HPDE6-E6E7 (cell line): ENCODE measurements around the gene FLII.
"Not testable (repeated sequence)": the region's sequence is repeated elsewhere in the genome, so short reads cannot be mapped to it uniquely, and the experiment has no call there.

Experiments
- DNase-seq: peaks from one replicate; pipeline ENCODE4 v3.0.0; 2011; ENCODE audit warnings: missing footprints; ENCODE audit errors: extremely low spot score

FLII gene

DNA sequence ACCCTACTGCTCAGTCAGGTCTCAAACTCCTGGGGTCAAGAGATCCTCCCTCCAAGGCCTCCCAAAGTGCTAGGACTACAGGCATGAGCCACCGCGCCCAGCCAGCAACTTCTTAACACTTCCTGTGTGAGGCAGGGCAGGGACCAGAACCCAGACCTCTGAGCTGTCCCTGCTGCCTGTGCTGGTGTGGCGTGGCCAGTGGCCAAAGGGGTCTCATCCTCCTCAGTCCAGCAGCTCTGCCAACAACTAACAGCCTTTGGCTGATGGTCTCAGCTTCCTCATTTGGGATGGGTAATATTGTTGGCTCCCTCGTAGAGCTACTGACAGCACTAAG lies 34.5 kb downstream of the FLII start:
- DNase-seq: no peak

DNA sequence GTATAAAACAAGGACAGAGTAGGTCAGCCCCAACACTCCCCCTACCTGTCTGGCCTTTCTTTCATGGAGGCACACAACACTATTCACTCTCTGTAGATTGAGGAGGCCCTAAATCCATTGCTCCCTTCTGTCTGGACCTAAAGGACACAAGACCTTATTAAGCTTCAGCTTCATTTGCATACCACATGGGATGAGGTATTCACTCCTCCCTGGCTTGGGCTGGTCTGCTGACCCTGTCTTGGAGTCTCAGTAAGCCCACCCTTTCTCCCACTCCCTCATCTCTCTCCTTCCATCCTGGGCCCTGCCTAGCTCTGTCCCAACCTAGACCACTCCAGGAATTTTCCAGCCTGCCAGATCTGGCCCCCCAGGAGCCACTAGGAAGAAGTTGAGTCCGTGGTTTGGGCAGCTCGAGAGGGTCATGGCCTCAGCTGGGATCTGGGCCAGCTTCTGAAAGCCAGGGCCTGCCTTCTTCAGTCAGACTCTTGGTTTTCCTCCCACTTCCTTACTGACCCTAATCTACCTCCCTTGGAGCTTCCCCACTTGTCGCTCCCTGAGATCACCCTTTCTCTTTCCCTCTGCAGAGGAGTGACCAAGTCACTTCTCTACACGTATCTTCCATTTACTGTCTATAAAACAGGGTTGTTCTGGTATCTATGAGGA lies 39.7 kb downstream of the FLII start:
- DNase-seq: no peak

DNA sequence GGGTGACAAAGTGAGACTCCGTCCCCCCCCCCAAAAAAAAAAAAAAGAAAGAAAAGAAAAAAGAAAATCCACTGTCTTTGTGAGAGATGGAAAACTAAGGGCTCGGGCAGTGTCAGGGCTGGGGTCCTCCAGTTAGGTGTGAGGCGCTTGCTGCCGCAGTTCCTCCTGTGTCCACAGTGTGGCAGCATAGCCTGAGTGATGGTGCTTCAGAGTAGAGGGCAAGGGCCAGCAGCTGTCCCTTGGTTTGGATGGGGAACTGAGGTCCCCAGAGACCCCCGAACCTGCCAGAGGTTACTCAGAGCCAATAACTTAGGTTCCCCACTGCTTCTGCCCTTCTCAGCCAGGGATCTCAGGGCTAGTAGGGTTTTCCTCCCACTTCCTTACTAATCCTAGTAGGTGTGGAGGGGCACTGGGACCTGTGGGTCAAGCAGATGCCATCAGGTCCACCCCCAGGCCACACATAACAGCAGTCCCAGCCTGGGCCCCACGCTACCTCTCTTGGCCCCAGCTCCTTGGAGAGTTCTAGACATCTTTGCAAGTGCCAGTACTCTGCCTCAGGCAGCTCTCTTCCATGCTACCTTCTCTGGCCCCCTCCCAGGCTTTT lies 41.0 kb downstream of the FLII start:
- DNase-seq: peak; percentile 83

DNA sequence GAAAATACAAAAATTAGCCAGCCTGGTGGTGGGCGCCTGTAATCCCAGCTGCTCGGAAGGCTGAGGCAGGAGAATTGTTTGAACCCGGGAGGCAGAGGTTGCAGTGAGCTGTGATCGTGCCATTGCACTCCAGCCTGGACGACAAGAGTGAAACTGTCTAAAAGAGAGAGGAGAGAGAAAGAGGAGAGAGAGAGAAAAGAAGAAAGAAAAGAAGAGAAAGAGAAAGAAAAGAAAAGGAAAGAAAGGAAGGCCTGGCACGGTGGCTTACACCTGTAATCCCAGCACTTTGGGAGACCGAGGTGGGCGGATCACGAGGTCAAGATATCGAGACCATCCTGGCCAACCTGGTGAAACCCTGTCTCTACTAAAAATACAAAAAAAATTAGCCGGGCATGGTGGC lies 41.6 kb downstream of the FLII start:
- not testable (repeated sequence) for DNase-seq

DNA sequence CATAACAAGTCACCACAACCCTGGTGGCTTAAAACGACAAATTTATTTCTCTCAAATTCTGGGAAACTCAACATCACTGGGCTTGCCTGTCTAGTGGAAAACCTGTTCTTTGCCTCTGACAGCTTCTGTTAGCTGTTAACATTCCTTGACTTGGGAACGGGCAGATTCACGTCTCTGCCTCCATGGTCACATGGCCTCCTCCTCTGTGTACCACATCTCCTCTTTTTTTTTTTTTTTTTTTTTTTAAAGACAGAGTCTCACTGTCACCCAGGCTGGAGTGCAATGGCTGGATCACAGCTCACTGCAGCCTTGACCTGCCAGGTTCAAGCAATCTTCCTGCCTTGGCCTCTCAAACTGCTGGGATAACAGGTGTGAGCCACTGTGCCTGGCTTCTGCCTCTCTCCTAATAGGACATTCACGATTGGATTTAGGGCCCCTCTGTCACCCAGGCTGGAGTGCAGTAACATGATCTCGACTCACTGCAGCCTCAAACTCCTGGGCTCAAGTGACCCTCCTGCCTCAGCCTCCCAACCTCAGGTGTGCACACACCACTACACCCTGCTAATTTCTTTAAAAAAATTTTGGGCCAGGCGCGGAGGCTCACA lies 44.8 kb downstream of the FLII start:
- DNase-seq: no peak

DNA sequence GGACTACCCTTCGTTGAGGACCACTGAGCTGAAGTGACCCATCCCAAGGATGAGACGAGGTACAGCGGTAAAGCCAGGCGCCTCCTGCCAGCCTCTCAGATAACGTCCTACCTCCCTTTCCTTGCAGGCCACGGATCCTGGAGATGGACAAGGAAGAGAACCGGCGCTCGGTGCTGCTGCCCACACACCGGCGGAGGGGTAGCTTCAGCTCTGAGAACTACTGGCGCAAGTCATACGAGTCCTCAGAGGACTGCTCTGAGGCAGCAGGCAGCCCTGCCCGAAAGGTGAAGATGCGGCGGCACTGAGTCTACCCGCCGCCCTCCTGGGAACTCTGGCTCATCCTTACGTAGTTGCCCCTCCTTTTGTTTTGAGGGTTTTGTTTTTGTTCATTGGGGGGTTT lies 50.4 kb downstream of the FLII start:
- no peak for DNase-seq

DNA sequence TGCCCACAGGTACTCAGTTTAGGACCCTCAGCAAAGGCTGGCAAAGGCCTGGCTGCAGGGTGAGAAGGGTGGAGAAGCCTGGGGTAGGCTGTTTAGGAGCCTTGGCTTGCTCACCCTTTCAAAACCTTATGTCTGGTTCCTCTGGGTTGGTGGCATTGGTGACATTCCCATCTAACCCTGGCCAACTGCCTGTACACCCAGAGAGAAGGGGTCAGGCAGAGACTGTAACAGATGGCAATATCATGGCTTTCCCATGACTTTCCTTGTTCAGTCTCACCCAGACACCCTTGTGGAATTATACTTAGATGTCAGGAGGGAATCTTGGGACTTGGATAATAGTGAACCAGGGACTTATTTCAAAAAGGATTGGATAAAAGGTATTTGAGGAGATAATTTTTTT lies 51.6 kb downstream of the FLII start:
- DNase-seq: no peak

DNA sequence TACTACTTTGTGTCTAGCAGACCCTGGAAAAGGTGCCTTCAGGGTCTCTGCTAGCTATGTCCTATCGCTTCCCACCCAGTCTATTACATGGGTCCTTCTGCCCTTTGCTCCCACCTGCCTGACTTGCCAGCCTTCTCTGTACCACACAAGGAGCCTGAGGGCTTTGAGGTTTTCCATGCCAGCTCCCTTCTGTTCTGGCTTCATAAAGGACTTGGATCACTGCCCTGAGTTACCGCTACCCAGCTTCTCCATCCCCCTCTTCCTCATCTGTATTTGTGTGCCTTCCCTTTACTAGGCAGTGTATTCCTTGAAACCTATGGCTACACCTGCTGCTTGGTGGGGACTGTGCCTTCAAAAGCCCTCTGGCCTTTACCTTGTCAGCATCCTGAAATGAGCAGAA lies 52.7 kb downstream of the FLII start:
- DNase-seq: no peak

DNA sequence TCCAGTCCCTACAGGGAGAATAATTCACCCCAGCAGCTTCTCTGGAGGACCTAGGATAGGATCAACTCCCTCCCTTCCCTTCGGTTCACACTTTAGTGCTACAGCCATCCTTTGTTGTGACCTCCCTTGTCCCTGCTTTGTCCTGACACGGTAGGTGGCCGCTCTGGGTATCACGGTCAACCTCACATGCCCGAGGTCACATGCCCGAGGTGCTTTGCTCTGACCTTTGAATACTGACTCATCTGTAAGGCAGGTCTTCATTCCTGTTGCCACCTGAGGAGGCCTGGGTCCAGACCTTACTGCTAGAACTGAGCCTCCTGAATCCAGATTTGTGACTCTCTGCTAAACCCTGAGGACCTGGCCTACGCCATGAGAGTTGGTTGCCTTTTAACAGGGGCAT lies 55.2 kb downstream of the FLII start:
- no peak for DNase-seq

DNA sequence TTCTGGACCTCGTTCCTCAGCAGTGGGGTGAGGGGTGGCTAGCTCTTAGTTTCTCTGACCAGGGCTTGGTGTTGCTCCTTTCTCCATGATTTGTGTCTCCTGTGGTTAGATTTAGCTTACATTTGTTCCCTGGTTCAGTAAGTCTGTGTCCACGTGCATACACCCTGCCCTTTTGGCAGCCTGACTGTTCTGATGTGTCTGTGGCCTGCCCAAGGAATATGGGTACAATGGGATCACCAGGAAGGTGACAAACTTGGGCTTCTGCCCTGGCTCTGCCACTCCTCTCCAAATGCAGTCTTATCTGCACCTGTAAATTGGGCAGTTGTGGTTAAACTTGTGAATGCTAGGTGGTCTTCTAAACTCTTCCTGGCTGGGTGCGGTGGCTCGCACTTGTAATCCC lies 57.4 kb downstream of the FLII start:
- DNase-seq: no peak

DNA sequence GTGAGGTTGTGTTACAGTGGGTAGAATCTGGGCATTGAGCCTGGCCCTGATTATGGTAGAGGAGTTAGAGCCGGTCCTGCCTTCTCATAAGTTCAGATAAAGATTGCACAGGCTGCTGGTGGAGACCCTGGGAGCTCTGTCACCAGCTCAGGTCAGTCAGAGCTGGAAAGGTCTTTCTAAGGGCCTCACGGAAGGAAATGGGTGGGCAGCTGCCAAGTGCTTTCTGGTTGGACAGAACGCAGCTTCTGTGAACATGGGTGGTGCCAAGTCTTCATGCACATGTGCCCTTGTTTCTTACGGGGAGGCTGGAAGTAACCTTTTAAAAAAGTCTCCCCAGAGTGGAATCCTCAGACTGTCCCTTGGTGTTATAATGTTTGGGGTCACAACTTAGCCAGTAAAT lies 60.0 kb downstream of the FLII start:
- no peak for DNase-seq

DNA sequence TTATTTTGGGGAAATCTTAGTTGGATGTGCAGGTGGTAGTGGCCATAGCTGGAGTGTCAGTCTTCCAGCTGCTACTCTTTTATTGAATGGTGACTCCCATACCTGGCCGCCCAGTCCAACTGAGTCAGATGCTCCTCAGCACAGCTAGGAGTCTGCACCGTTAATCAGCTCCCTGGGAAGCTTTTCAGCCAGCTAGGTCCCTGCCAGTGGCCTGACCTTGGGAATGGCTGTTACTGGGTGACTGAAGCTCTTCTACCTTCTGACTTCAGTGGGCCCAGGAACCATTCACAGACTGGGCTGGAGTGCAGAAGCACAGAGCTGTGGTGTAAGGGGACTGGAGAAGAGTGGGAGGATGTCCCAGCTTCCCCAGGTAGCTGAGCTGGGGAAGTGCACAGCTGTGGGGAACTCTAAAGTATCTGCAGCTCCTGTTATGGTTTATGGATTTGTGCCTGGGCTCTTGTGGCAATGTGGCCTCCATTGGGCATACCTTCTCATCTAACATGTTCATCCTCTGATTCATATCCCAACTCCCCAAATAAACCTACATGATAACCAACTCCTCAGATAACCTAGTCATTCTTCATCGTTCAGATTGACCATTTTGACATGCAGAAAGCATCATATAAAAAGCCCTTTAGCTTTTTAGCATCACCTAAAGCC lies 60.9 kb downstream of the FLII start:
- DNase-seq: no peak

DNA sequence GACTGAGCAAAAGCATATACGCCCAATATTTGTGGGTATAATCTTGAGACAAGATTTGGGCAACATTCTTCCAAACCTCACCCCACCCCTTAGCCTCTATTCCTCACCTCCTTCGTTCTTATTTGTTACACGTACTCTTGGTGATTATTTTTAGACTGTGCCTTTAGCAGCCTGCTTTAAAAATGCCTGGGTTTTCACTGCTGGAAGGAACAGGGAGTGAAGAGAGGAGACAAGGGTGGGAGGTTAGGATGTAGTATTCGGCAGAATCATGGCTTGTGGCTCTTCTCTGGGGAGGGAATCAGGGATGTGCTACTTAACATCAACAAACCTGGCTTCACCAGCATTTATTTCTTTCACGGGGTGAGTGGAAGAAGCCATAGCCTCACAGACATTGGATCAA lies 63.3 kb downstream of the FLII start:
- no peak for DNase-seq
